K562 (cell line): ENCODE results near the gene LRRFIP2.

ENCODE experiments used
- GABPA ChIP-seq: fragments of 200-800 bp; sonication (Bioruptor generic); conservative IDR thresholded peaks from 2 replicates; pipeline ENCODE4 v1.6.1; 2016; ENCODE audit warnings: low read depth, missing genetic modification characterization, missing compliant biosample characterization
- GATA2 ChIP-seq: sonication (generic); formaldehyde crosslinking; IDR thresholded peaks from 2 replicates; pipeline ENCODE4 v1.4.0; 2020; ENCODE audit warnings: mild to moderate bottlenecking, missing genetic modification reagents

- TF ChIP-seq GATA2 (CRISPR knock-in tag) (no peak), GABPA (no peak)
Measured at GRCh38 chr3:37123292-37123691, 51.1 kb downstream of the LRRFIP2 start.
